HEK293 (cell line): ENCODE data around the gene CREB3L1.

Experiments used
- CTCF ChIA-PET: fragments of 350-600 bp; formaldehyde crosslinking; extraction: SDS; loops from one replicate; lab custom pipeline; 2021; ENCODE audit warnings: antibody characterized with exemption; lab: Yijun Ruan, JAX
- POLR2A ChIA-PET: fragments of 300-600 bp; formaldehyde crosslinking; extraction: SDS; loops from one replicate; lab custom pipeline; 2020; ENCODE audit warnings: antibody characterized with exemption, inconsistent platforms; lab: Yijun Ruan, JAX
- H3K27ac ChIP-seq: fragments of 200-500 bp; sonication (Bioruptor generic); 2 replicates; pipeline ENCODE4 v1.5.1; 2014; ENCODE audit warnings: low read depth, low read length, control low read depth, inconsistent platforms; ENCODE audit errors: extremely low read depth
- H3K36me3 ChIP-seq, 2 experiments: fragments of 200-500 bp in 1 of 2; sonication (Bioruptor generic) in 1 of 2; 1 replicate in 1 of 2; 2 replicates in 1 of 2; pipeline ENCODE4 v1.5.1; 2014 to 2017; ENCODE audit warnings: inconsistent platforms in 2 of 2, low read length in 2 of 2; ENCODE audit not compliant: control insufficient read depth in 2 of 2, insufficient read depth in 1 of 2
- H3K4me1 ChIP-seq: fragments of 200-500 bp; sonication (Bioruptor generic); 2 replicates; pipeline ENCODE4 v1.5.1; 2014; ENCODE audit warnings: mild to moderate bottlenecking, low read length, inconsistent platforms; ENCODE audit not compliant: control insufficient read depth, insufficient read depth
- H3K4me3 ChIP-seq: 2 replicates; pipeline ENCODE4 v1.5.1; 2011; ENCODE audit warnings: low read depth, mild to moderate bottlenecking, control low read depth, low read length, moderate library complexity
- H3K9me3 ChIP-seq: fragments of 200-500 bp; sonication (Bioruptor generic); 2 replicates; pipeline ENCODE4 v1.5.1; 2014; ENCODE audit warnings: low read depth, low read length, inconsistent platforms; ENCODE audit not compliant: control insufficient read depth, insufficient read depth
- BCL6B ChIP-seq: fragments of 450-650 bp; formaldehyde crosslinking; IDR thresholded peaks from 2 replicates; pipeline ENCODE4 v1.5.1; 2017; ENCODE audit warnings: missing biosample characterization, missing genetic modification characterization
- HOXA7 ChIP-seq: sonication (generic); formaldehyde crosslinking; IDR thresholded peaks from 2 replicates; pipeline ENCODE4 v1.8.1; 2022; ENCODE audit warnings: missing genetic modification reagents, borderline replicate concordance
- KLF8 ChIP-seq: fragments of 450-650 bp; formaldehyde crosslinking; IDR thresholded peaks from 2 replicates; pipeline ENCODE4 v1.5.1; 2016; ENCODE audit warnings: missing biosample characterization, missing genetic modification characterization
- RBAK ChIP-seq: fragments of 450-650 bp; formaldehyde crosslinking; IDR thresholded peaks from 2 replicates; pipeline ENCODE4 v1.5.1; 2016; ENCODE audit warnings: missing biosample characterization, missing genetic modification characterization
- SP7 ChIP-seq: fragments of 450-650 bp; formaldehyde crosslinking; IDR thresholded peaks from 2 replicates; pipeline ENCODE4 v1.5.1; 2016; ENCODE audit warnings: missing biosample characterization, missing genetic modification characterization
- TRIM28 ChIP-seq: IDR thresholded peaks from 2 replicates; pipeline ENCODE4 v1.6.1; 2011; ENCODE audit warnings: low read length, control low read depth, borderline replicate concordance
- WT1 ChIP-seq: fragments of 450-650 bp; formaldehyde crosslinking; IDR thresholded peaks from 2 replicates; pipeline ENCODE4 v1.5.1; 2016; ENCODE audit warnings: missing biosample characterization, missing genetic modification characterization
- ZBTB11 ChIP-seq: fragments of 450-650 bp; formaldehyde crosslinking; conservative IDR thresholded peaks from 2 replicates; pipeline ENCODE4 v1.5.1; 2016; ENCODE audit warnings: low read depth, missing biosample characterization, missing genetic modification characterization
- ZBTB17 ChIP-seq: fragments of 450-650 bp; formaldehyde crosslinking; IDR thresholded peaks from 2 replicates; pipeline ENCODE4 v1.5.1; 2016; ENCODE audit warnings: missing biosample characterization, missing genetic modification characterization
- ZFHX2 ChIP-seq: fragments of 450-650 bp; formaldehyde crosslinking; conservative IDR thresholded peaks from 2 replicates; pipeline ENCODE4 v1.5.1; 2016; ENCODE audit warnings: missing biosample characterization, missing genetic modification characterization
- ZNF114 ChIP-seq: fragments of 450-650 bp; formaldehyde crosslinking; IDR thresholded peaks from 2 replicates; pipeline ENCODE4 v1.5.0; 2017; ENCODE audit warnings: missing biosample characterization, missing genetic modification characterization
- ZNF155 ChIP-seq: fragments of 450-650 bp; formaldehyde crosslinking; IDR thresholded peaks from 2 replicates; pipeline ENCODE4 v1.5.1; 2016; ENCODE audit warnings: missing biosample characterization, missing genetic modification characterization
- ZNF174 ChIP-seq: fragments of 450-650 bp; formaldehyde crosslinking; IDR thresholded peaks from 2 replicates; pipeline ENCODE4 v1.5.0; 2017; ENCODE audit warnings: missing biosample characterization, mild to moderate bottlenecking, missing genetic modification characterization
- ZNF2 ChIP-seq: fragments of 450-650 bp; formaldehyde crosslinking; IDR thresholded peaks from 2 replicates; pipeline ENCODE4 v1.5.1; 2016; ENCODE audit warnings: missing biosample characterization, missing genetic modification characterization
- ZNF24 ChIP-seq: fragments of 450-650 bp; formaldehyde crosslinking; IDR thresholded peaks from 2 replicates; pipeline ENCODE4 v1.5.1; 2016; ENCODE audit warnings: missing biosample characterization, missing genetic modification characterization
- ZNF280D ChIP-seq: fragments of 450-650 bp; formaldehyde crosslinking; IDR thresholded peaks from 2 replicates; pipeline ENCODE4 v1.5.1; 2016; ENCODE audit warnings: missing biosample characterization, missing genetic modification characterization
- ZNF292 ChIP-seq: fragments of 450-650 bp; formaldehyde crosslinking; IDR thresholded peaks from 2 replicates; pipeline ENCODE4 v1.5.1; 2016; ENCODE audit warnings: low read depth, missing biosample characterization, missing genetic modification characterization, borderline replicate concordance
- ZNF664 ChIP-seq: fragments of 450-650 bp; formaldehyde crosslinking; IDR thresholded peaks from 2 replicates; pipeline ENCODE4 v1.5.1; 2016; ENCODE audit warnings: missing biosample characterization, missing genetic modification characterization
- ZNF670 ChIP-seq: fragments of 450-650 bp; formaldehyde crosslinking; IDR thresholded peaks from 2 replicates; pipeline ENCODE4 v1.5.1; 2016; ENCODE audit warnings: missing biosample characterization, missing genetic modification characterization, low read depth
- ZNF692 ChIP-seq: fragments of 450-650 bp; formaldehyde crosslinking; IDR thresholded peaks from 2 replicates; pipeline ENCODE4 v1.5.1; 2016; ENCODE audit warnings: missing biosample characterization, missing genetic modification characterization
- ZSCAN4 ChIP-seq: fragments of 450-650 bp; formaldehyde crosslinking; IDR thresholded peaks from 2 replicates; pipeline ENCODE4 v1.5.1; 2017; ENCODE audit warnings: missing biosample characterization, missing genetic modification characterization

The CREB3L1 gene

GRCh38 chr11:46306296-46306853 lies 28.9 kb downstream of the CREB3L1 start:
- H3K4me3 ChIP-seq: no peak overlapping the region
- TF ChIP-seq ZFHX2 (tag by site-specific recombination) (no peak), SP7 (tag by site-specific recombination) (no peak), ZNF155 (tag by site-specific recombination) (no peak), TRIM28 (no peak), RBAK (no peak)
- H3K36me3 ChIP-seq: no peaks in the 10 kb centered on the region
- POLR2A ChIA-PET: interaction anchor here (1.7 kb wide), 1 partner anchor 63 kb away, joined by 10 read pairs; no protein-coding TSS in a partner anchor
- no peaks in the 10 kb centered on the region for H3K9me3 ChIP-seq
- H3K27ac ChIP-seq: no peak overlapping the region
- CTCF ChIA-PET: interaction anchor here (0.7 to 15.1 kb wide), 6 partner anchors 10 to 75 kb away, joined by 4 to 451 read pairs (median 27); no protein-coding TSS in a partner anchor
- H3K4me1 ChIP-seq: no peaks in the 10 kb centered on the region

GRCh38 chr11:46307369-46307768 lies 29.9 kb downstream of the CREB3L1 start:
- no peaks in the 10 kb centered on the region for H3K4me1 ChIP-seq
- ChIA-PET CTCF (interaction anchor here (0.7 to 15.1 kb wide), 7 partner anchors 10 to 65 kb away, joined by 4 to 451 read pairs (median 22); partner anchors contain the start of gene CREB3L1), POLR2A (interaction anchor here (1.7 kb wide), 1 partner anchor 64 kb away, joined by 10 read pairs; no protein-coding TSS in a partner anchor)
- no peak for TF ChIP-seq ZNF664 (tag by site-specific recombination)
- no peak for TF ChIP-seq ZSCAN4
- no peak for TF ChIP-seq ZNF24 (tag by site-specific recombination)
- no peak for TF ChIP-seq ZNF692 (tag by site-specific recombination)
- TF ChIP-seq ZBTB17: no peak
- no peak for TF ChIP-seq ZNF670
- no peak for TF ChIP-seq ZNF2
- no peak for TF ChIP-seq ZNF292 (tag by site-specific recombination)
- no peak for TF ChIP-seq ZNF114 (tag by site-specific recombination)
- TF ChIP-seq WT1 (tag by site-specific recombination): no peak
- no peak for TF ChIP-seq KLF8 (tag by site-specific recombination)
- no peak for TF ChIP-seq BCL6B (tag by site-specific recombination)
- TF ChIP-seq ZNF280D (tag by site-specific recombination): no peak
- TF ChIP-seq ZNF174 (tag by site-specific recombination): no peak
- TF ChIP-seq ZBTB11: no peak
- no peak for TF ChIP-seq ZFHX2 (tag by site-specific recombination)
- no peak for TF ChIP-seq HOXA7 (CRISPR knock-in tag)
- no peak overlapping the region for H3K4me3 ChIP-seq
- H3K36me3 ChIP-seq: no peaks in the 10 kb centered on the region
- H3K27ac ChIP-seq: no peak overlapping the region
- H3K9me3 ChIP-seq: no peaks in the 10 kb centered on the region
